Measurements from ENCODE around the gene STOML1. TPM values are rescaled to one million over a fixed set of nuclear protein-coding genes. Genes with fewer than 3 reads are reported as not detected.

Gene STOML1
- polyA plus RNA-seq, 3 donors: 3.8 to 5.1 (median 4.7) TPM

DNA sequence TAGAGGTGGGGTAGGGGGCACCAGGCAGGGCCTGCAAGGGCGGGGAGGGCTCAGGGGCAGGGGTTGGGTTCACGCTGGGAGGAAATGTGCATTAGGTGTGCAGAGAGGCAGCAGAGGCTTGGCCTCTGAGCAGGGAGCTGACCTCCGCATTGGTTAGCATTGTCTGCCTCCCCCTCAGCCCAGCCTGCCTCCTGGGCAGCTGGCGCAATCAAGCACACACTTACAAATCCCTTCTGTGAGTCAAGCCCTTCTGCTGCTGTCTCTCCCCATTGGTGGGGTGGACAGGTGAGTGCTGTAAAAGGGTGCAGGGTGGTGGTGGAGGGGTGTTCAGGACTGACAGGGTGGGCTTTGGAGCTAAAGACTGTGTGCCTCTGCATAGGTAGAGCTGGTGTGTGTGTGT, 56.5 kb downstream of the STOML1 start:
- H3K27me3 ChIP-seq (ENCODE audit: control insufficient read depth in 2 of 2, insufficient read depth in 2 of 2, low read length in 2 of 2): no peaks in the 10 kb centered on the region
- no peaks in the 10 kb centered on the region for H3K79me2 ChIP-seq (ENCODE audit: insufficient read depth, low read length)
- H3K4me3 ChIP-seq (replicated peaks in 1 of 3; ENCODE audit: low read depth in 2 of 3, low read length in 3 of 3): no peak overlapping the region
- no peak overlapping the region for H2AFZ ChIP-seq (ENCODE audit: insufficient read depth, low read depth, low read length, poor library complexity, severe bottlenecking)
- H3K4me2 ChIP-seq (replicated peaks; ENCODE audit: extremely low read depth, low read length, poor library complexity, severe bottlenecking): no peak overlapping the region
- H3K4me1 ChIP-seq (ENCODE audit: control insufficient read depth in 1 of 2, insufficient read depth in 2 of 2, low read length in 2 of 2): no peaks in the 10 kb centered on the region
- no peaks in the 10 kb centered on the region for H3K36me3 ChIP-seq (replicated peaks in 1 of 2; ENCODE audit: control insufficient read depth in 1 of 2, insufficient read depth in 2 of 2, low read length in 2 of 2)
- TF ChIP-seq, protein P1, sequence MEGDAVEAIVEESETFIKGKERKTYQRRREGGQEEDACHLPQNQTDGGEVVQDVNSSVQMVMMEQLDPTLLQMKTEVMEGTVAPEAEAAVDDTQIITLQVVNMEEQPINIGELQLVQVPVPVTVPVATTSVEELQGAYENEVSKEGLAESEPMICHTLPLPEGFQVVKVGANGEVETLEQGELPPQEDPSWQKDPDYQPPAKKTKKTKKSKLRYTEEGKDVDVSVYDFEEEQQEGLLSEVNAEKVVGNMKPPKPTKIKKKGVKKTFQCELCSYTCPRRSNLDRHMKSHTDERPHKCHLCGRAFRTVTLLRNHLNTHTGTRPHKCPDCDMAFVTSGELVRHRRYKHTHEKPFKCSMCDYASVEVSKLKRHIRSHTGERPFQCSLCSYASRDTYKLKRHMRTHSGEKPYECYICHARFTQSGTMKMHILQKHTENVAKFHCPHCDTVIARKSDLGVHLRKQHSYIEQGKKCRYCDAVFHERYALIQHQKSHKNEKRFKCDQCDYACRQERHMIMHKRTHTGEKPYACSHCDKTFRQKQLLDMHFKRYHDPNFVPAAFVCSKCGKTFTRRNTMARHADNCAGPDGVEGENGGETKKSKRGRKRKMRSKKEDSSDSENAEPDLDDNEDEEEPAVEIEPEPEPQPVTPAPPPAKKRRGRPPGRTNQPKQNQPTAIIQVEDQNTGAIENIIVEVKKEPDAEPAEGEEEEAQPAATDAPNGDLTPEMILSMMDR (IDR thresholded peaks at IDR 0.05): no peak
- no peaks in the 10 kb centered on the region for H3K9me3 Mint-ChIP-seq
- H3K4me1 Mint-ChIP-seq: no peaks in the 10 kb centered on the region
- H3K9ac ChIP-seq (ENCODE audit: insufficient read depth, low read length, poor library complexity, severe bottlenecking): no peak overlapping the region
- no peak for DNase-seq
- peaks cover 2 to 7% (median 5%) of the 10 kb centered on the region in 3 donors for H3K27me3 Mint-ChIP-seq (ENCODE audit: low read depth in 3 of 3)
- no CpG with 5 or more reads among the region's 4 CpGs for WGBS (ENCODE audit: insufficient coverage)
- intact Hi-C loops (cut with micrococcal nuclease): no loop called here
- H3K27ac Mint-ChIP-seq: no peak overlapping the region
- no peaks in the 10 kb centered on the region for H4K20me1 ChIP-seq (ENCODE audit: insufficient read depth, low read length)
- H3K36me3 Mint-ChIP-seq: no peaks in the 10 kb centered on the region
- no peak overlapping the region for H3K27ac ChIP-seq (ENCODE audit: low read depth in 1 of 2, low read length in 2 of 2)
- H3K9me3 ChIP-seq (replicated peaks in 1 of 2; ENCODE audit: control insufficient read depth in 1 of 2, insufficient read depth in 1 of 2, low read length in 2 of 2): no peaks in the 10 kb centered on the region
- H3K4me3 Mint-ChIP-seq: no peak overlapping the region

DNA sequence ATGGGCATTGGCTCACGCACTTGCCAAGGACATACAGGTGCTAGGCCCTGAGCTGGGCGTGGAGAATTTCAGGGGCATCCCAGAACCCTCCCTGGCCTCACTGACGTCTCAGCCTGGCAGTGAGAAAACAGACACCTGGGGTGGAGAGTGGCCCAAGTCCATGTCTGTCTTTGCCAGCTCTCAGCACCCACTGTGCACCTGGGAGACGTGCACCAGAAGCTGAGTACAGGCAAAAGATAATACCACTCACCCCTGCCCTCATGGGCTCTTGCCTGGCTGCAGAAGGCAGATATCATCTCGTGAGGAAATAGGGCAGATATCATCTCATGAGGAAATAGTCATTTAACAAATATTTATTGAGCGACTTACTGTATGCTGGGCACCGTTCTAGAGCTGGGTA, 57.8 kb downstream of the STOML1 start:
- peaks cover 0 to 5% of the 10 kb centered on the region in 2 donors for H3K27me3 ChIP-seq (ENCODE audit: control insufficient read depth in 2 of 2, insufficient read depth in 2 of 2, low read length in 2 of 2)
- TF ChIP-seq, protein P1 (IDR thresholded peaks at IDR 0.05): no peak
- no peak overlapping the region for H3K4me3 Mint-ChIP-seq
- no peak overlapping the region for H3K4me3 ChIP-seq (replicated peaks in 1 of 3; ENCODE audit: low read depth in 2 of 3, low read length in 3 of 3)
- H3K27ac ChIP-seq (ENCODE audit: low read depth in 1 of 2, low read length in 2 of 2): no peak overlapping the region
- H2AFZ ChIP-seq (ENCODE audit: insufficient read depth, low read depth, low read length, poor library complexity, severe bottlenecking): no peak overlapping the region
- H3K36me3 ChIP-seq (replicated peaks in 1 of 2; ENCODE audit: control insufficient read depth in 1 of 2, insufficient read depth in 2 of 2, low read length in 2 of 2): no peaks in the 10 kb centered on the region
- no peak overlapping the region for H3K4me2 ChIP-seq (replicated peaks; ENCODE audit: extremely low read depth, low read length, poor library complexity, severe bottlenecking)
- no peaks in the 10 kb centered on the region for H3K79me2 ChIP-seq (ENCODE audit: insufficient read depth, low read length)
- no peaks in the 10 kb centered on the region for H3K9me3 ChIP-seq (replicated peaks in 1 of 2; ENCODE audit: control insufficient read depth in 1 of 2, insufficient read depth in 1 of 2, low read length in 2 of 2)
- H3K36me3 Mint-ChIP-seq: no peaks in the 10 kb centered on the region
- no peaks in the 10 kb centered on the region for H3K9me3 Mint-ChIP-seq
- DNase-seq: no peak
- H4K20me1 ChIP-seq (ENCODE audit: insufficient read depth, low read length): no peaks in the 10 kb centered on the region
- H3K27me3 Mint-ChIP-seq (ENCODE audit: low read depth in 3 of 3): peaks cover 3 to 14% (median 7%) of the 10 kb centered on the region in 3 donors
- H3K27ac Mint-ChIP-seq: no peak overlapping the region
- H3K9ac ChIP-seq (ENCODE audit: insufficient read depth, low read length, poor library complexity, severe bottlenecking): no peak overlapping the region
- no peaks in the 10 kb centered on the region for H3K4me1 ChIP-seq (ENCODE audit: control insufficient read depth in 1 of 2, insufficient read depth in 2 of 2, low read length in 2 of 2)
- no peaks in the 10 kb centered on the region for H3K4me1 Mint-ChIP-seq
- intact Hi-C loops (cut with micrococcal nuclease): no loop called here
- WGBS (ENCODE audit: insufficient coverage): 85% methylated on average over 3 of the region's 7 CpGs
